Measurements from ENCODE around the gene LY6G5B.

DNA sequence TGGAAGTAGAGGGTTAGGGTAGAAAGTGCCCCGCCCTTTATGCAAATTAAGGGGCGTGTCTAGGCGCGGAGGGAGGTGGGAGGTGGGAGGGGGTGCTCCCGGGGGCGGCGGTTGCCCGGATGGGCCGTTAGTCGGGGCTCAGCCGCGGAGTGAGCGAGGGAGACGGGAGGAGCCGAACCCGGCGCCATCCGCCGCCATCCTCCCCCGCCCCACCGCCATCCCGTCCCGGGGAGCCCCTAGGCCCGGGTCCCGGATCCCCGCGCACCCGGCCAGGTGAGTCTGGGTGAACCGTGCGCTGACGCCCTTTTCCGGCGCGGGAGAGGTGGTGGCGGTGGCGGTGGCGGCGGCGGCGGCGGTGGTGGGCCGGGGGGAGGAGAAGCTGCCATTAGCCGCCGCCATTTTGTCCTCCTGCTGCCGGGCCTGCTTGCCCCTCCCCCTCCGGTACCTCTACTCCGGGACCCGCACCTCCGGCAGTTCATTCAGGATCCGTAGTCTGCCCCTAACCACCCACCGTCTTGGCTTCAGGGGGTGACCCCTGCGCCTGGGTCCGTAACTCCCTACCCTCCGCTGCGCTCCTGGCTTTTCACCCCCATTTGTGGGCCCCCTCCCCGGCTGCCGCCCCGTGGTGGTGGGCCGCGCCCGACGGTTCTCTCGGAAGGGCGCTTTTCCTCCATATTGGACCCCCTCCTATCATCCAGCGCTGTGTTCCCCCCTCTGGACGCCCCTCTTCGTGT lies 49.0 kb upstream of the LY6G5B start, which contains the start of gene PRRC2A:
- TF ChIP-seq, protein P1, sequence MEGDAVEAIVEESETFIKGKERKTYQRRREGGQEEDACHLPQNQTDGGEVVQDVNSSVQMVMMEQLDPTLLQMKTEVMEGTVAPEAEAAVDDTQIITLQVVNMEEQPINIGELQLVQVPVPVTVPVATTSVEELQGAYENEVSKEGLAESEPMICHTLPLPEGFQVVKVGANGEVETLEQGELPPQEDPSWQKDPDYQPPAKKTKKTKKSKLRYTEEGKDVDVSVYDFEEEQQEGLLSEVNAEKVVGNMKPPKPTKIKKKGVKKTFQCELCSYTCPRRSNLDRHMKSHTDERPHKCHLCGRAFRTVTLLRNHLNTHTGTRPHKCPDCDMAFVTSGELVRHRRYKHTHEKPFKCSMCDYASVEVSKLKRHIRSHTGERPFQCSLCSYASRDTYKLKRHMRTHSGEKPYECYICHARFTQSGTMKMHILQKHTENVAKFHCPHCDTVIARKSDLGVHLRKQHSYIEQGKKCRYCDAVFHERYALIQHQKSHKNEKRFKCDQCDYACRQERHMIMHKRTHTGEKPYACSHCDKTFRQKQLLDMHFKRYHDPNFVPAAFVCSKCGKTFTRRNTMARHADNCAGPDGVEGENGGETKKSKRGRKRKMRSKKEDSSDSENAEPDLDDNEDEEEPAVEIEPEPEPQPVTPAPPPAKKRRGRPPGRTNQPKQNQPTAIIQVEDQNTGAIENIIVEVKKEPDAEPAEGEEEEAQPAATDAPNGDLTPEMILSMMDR (IDR thresholded peaks at IDR 0.05): no peak
- peak in 1 of 2 donors; percentile 65 for TF ChIP-seq POLR2A (IDR thresholded peaks at IDR 0.05)
